Measurements from ENCODE around the gene GTF2IRD1. TPM values are rescaled to one million over a fixed set of nuclear protein-coding genes. Genes with fewer than 3 reads are reported as not detected.

The GTF2IRD1 gene
- total RNA-seq, 1 experiment from 2014 or later, result 14.9 TPM

DNA sequence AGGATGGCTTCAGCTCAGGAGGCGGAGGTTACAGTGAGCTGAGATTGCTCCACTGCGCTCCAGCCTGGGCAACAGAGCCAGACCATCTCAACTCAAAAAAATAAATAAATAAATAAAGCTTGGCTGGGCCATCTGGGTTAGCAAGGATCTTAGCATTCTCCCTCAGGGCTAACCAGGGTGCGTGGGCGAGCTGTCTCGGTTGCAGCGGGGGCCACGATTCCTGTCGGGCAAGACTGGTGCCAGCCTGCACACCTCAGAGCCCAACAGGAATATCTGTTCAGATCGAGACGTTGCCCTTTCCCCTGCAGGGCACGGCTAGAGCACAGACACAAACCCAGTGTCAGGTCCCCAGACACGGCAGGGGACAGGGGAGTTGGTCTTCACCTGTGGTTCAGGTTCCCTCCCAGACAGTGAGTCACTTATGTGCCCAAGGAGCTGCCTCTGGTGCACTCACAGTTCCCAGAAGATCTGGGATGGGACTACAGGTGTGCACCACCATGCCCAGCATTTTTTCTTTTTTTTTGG lies 128.3 kb downstream of the GTF2IRD1 start:
- Histone ChIP-seq H4K20me1 (ENCODE audit: low read length) (no peaks in the 10 kb centered on the region), H3K4me3 (ENCODE audit: low read length) (no peak overlapping the region), H3K9ac (ENCODE audit: low read length) (no peak overlapping the region), H3K36me3 (ENCODE audit: low read depth, low read length) (no peaks in the 10 kb centered on the region), H3K4me1 (ENCODE audit: insufficient read depth, low read length) (peaks cover 15% of the 10 kb centered on the region), H3K79me2 (ENCODE audit: low read length) (no peaks in the 10 kb centered on the region), H3K9me2 (replicated peaks; ENCODE audit: low read length) (no peaks in the 10 kb centered on the region), H2AFZ (ENCODE audit: low read length) (no peak overlapping the region), H3K27me3 (ENCODE audit: low read length) (no peaks in the 10 kb centered on the region), H3K9me3 (ENCODE audit: low read length) (no peaks in the 10 kb centered on the region), H3K27ac (ENCODE audit: low read length) (no peak overlapping the region), H3F3A (ENCODE audit: low read length, unreplicated experiment) (no peaks in the 10 kb centered on the region), H3K4me2 (ENCODE audit: low read length) (no peak overlapping the region)
- TF ChIP-seq EZH2 (IDR thresholded peaks at IDR 0.05; ENCODE audit: low read length, unreplicated experiment), result no peak
- TF ChIP-seq, protein P1, sequence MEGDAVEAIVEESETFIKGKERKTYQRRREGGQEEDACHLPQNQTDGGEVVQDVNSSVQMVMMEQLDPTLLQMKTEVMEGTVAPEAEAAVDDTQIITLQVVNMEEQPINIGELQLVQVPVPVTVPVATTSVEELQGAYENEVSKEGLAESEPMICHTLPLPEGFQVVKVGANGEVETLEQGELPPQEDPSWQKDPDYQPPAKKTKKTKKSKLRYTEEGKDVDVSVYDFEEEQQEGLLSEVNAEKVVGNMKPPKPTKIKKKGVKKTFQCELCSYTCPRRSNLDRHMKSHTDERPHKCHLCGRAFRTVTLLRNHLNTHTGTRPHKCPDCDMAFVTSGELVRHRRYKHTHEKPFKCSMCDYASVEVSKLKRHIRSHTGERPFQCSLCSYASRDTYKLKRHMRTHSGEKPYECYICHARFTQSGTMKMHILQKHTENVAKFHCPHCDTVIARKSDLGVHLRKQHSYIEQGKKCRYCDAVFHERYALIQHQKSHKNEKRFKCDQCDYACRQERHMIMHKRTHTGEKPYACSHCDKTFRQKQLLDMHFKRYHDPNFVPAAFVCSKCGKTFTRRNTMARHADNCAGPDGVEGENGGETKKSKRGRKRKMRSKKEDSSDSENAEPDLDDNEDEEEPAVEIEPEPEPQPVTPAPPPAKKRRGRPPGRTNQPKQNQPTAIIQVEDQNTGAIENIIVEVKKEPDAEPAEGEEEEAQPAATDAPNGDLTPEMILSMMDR (conservative IDR thresholded peaks at IDR 0.05; ENCODE audit: low read depth, low read length), result no peak
- no peak for TF ChIP-seq EZH2phosphoT487 (IDR thresholded peaks at IDR 0.05; ENCODE audit: borderline replicate concordance, low read length)
- intact Hi-C loops (cut with micrococcal nuclease), result no loop called here
- ChIA-PET CTCF (no interaction called here), POLR2A (ENCODE audit: unreplicated experiment) (no interaction called here)
- BruUV-seq (replicated peaks), result no TSS peak
- DNase-seq (peak; percentile 37), ATAC-seq (no peak)

DNA sequence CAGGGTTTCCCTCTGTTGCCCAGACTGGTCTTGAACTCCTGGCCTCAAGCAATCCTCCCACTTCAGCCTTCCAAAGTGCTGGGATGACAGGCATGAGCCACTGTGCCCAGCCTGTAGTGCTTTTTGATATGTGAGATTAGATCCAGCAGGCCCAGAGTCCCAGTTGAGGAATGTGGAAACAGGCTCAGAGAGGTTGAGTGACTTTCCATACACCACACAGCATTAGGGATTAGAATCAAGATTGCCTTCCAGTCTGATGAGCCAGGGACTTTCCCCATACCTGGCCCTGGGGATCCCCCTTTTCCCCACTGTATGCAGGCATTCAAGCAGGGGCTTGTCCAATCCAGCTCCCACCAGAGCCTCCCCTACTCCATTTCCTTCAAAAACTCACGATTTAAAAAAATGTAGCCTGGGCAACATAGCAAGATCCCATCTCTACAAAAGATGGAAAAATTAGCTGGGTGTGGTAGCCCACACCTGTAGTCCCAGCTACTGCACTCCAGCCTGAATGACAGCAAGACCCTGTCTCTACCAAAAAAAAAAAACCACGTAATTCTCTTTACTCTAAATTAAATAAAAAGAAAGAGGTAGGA lies 128.8 kb downstream of the GTF2IRD1 start:
- H3K9me2 ChIP-seq (replicated peaks; ENCODE audit: low read length), result no peaks in the 10 kb centered on the region
- DNase-seq, result no peak
- H3K4me1 ChIP-seq (ENCODE audit: insufficient read depth, low read length), result peaks cover 20% of the 10 kb centered on the region
- H3K79me2 ChIP-seq (ENCODE audit: low read length), result no peaks in the 10 kb centered on the region
- no peaks in the 10 kb centered on the region for H3K36me3 ChIP-seq (ENCODE audit: low read depth, low read length)
- H3F3A ChIP-seq (ENCODE audit: low read length, unreplicated experiment), result no peaks in the 10 kb centered on the region
- no peak overlapping the region for H3K4me2 ChIP-seq (ENCODE audit: low read length)
- H3K27me3 ChIP-seq (ENCODE audit: low read length), result no peaks in the 10 kb centered on the region
- no peak overlapping the region for H3K4me3 ChIP-seq (ENCODE audit: low read length)
- H3K9ac ChIP-seq (ENCODE audit: low read length), result no peak overlapping the region
- no peak for ATAC-seq
- ChIA-PET CTCF (interaction anchor here (0.6 kb wide), 1 partner anchor 163 kb away, joined by 4 read pairs; no protein-coding TSS in a partner anchor), POLR2A (ENCODE audit: unreplicated experiment) (no interaction called here)
- no peaks in the 10 kb centered on the region for H3K9me3 ChIP-seq (ENCODE audit: low read length)
- TF ChIP-seq EZH2 (IDR thresholded peaks at IDR 0.05; ENCODE audit: low read length, unreplicated experiment) (no peak), EZH2phosphoT487 (IDR thresholded peaks at IDR 0.05; ENCODE audit: borderline replicate concordance, low read length) (no peak)
- TF ChIP-seq, protein P1 (conservative IDR thresholded peaks at IDR 0.05; ENCODE audit: low read depth, low read length), result no peak
- no peak overlapping the region for H3K27ac ChIP-seq (ENCODE audit: low read length)
- intact Hi-C loops (cut with micrococcal nuclease), result no loop called here
- no peaks in the 10 kb centered on the region for H4K20me1 ChIP-seq (ENCODE audit: low read length)
- H2AFZ ChIP-seq (ENCODE audit: low read length), result no peak overlapping the region
- no TSS peak for BruUV-seq (replicated peaks)

DNA sequence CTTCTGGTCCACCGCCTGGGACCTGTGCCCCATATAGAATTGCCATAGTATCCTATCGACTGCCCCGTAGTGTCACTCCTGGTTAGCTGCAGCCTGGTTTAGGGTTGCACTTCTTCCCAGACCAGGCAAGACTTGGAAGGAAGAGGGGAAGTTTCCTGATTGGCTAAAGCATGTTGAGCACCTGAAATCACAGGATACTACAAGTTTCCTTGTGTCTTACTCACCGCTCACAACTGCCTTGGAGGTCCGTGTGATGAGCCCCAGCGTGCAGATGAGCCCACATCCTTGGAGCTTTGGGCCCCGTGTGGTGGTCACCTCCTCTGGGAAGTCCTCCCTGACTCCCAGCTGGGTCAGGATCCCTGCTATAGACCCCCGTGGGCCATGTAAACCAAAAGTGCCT lies 129.9 kb downstream of the GTF2IRD1 start:
- no TSS peak for BruUV-seq (replicated peaks)
- ChIA-PET POLR2A (ENCODE audit: unreplicated experiment) (no interaction called here), CTCF (no interaction called here)
- Histone ChIP-seq H3K36me3 (ENCODE audit: low read depth, low read length) (no peaks in the 10 kb centered on the region), H2AFZ (ENCODE audit: low read length) (no peak overlapping the region), H3K9me3 (ENCODE audit: low read length) (no peaks in the 10 kb centered on the region), H3K4me2 (ENCODE audit: low read length) (no peak overlapping the region), H3K79me2 (ENCODE audit: low read length) (no peaks in the 10 kb centered on the region), H3K27me3 (ENCODE audit: low read length) (no peaks in the 10 kb centered on the region), H3K27ac (ENCODE audit: low read length) (no peak overlapping the region), H3F3A (ENCODE audit: low read length, unreplicated experiment) (no peaks in the 10 kb centered on the region), H3K9ac (ENCODE audit: low read length) (no peak overlapping the region), H4K20me1 (ENCODE audit: low read length) (no peaks in the 10 kb centered on the region), H3K4me1 (ENCODE audit: insufficient read depth, low read length) (peaks cover 24% of the 10 kb centered on the region), H3K9me2 (replicated peaks; ENCODE audit: low read length) (no peaks in the 10 kb centered on the region), H3K4me3 (ENCODE audit: low read length) (no peak overlapping the region)
- TF ChIP-seq EZH2 (IDR thresholded peaks at IDR 0.05; ENCODE audit: low read length, unreplicated experiment), result no peak
- TF ChIP-seq, protein P1 (conservative IDR thresholded peaks at IDR 0.05; ENCODE audit: low read depth, low read length), result no peak
- TF ChIP-seq EZH2phosphoT487 (IDR thresholded peaks at IDR 0.05; ENCODE audit: borderline replicate concordance, low read length), result no peak
- intact Hi-C loops (cut with micrococcal nuclease), result no loop called here
- DNase-seq, result no peak
- no peak for ATAC-seq

Measured in PC-3 (cell line).